CD4-positive, alpha-beta T cell treated with Interleukin-10 for 1 hour (primary cell): ENCODE results near the gene SLC25A45.

Experiments used
- DNase-seq: peaks from one replicate; pipeline ENCODE4 v3.0.0-alpha.2; 2020

SLC25A45 gene

DNA sequence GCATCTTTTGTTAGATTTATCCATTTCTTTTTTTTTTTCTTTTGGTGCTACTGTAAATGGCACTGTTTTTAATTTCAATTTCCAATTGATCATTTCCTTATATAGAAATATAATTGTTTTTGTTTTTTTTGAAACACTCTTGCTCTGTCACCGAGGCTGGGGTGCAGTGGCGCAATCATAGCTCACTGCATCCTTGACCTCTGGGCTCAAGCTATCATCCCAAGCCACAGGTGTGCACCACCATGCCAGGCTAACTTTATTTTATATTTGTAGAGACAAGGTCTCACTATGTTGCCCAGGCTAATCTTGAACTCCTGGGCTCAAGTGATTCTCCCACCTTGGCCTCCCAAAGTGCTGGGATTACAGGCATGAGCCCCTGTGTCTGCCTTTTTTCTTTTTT, 20.3 kb upstream of the SLC25A45 start:
- no peak for DNase-seq

DNA sequence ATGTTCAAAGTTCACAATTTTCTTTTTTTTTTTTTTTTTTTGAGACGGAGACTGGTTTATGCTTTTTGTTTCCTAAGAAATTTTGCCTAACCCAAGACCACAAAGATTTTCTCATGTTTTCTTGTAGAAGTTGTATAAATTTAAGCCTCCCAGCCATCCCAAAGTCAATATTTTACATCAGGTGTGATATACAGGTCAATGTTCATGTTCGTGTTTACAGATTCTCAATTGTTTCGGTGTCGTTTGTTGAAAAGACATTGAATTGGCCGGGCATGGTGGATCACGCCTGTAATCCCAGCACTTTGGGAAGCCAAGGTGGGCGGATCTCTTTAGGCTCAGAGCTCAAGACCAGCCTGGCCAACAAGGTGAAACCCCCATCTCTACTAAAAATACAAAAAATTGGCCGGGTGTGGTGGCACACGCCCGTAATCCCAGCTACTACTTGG, 19.4 kb upstream of the SLC25A45 start:
- DNase-seq: no peak

DNA sequence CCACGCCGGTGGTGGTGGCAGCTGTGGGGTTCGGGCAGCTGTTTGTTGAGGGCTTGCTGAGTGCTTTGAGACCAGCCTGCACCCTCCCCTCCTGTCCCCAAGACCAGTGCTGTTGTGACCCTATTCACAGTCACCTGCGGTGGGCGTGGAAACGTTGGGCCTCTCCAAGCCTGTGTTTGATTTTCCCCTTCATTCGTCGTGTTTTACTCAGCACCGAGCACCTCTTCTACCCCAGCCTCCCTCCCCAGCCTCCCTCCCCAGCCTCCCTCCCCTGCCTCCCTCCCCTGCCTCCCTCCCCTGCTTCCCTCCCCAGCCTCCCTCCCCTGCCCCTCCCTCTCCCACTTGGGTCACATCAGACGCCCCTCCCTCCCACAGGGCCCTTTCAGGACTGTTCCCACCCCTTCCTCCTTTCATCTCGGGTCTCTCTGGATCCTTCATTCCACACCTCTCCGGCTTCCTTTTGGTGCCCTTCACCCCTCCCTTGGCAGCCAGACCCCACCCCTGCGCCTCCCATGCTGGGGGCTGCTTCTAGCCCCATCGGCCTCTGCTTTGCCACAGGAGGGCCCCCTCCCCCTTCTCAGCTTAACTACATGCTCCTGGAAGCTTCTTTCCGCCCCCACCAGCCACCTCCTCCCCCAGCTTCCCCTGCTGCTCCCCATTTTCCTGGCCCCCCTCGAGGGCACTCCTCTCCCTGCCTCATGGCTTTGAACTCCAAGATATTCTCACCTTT, 18.8 kb upstream of the SLC25A45 start:
- DNase-seq: no peak

DNA sequence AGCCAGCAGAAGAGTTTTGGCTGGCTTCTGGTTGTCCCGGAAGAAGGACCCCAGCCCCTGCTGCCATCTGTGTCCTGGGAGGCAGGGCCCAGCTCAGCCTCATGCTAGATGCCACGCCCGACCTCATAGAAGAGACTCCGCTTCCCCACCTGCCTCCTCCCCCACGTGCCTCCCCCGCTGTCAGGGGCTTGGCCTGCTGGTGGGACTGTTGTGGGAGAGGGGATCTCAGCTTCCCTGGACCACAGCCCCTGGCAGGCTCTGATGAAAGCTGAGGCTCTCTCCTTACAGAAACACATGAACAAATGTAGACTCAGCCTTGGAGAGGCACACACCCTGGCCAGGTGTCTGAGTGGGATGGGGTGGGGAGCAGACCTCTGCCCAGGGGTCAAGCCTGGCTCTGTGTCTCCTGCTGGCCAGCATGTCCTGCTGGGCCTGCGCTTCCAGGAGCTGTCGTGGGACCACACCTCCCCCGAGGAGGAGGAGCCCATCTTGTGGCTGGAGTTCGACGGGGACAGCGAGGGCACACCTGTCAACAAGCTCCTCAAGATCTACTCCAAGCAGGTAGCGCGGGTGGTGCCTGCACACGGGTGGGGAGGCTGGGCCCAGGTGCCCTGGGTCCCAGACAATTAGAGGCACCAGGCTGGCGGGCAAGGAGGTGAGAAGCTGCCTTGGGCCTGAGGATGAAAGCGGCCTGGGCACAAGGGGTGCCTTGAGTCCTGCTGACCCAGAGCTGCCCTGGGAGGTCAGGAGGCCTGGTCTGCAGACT, 18.0 kb upstream of the SLC25A45 start:
- DNase-seq: no peak

DNA sequence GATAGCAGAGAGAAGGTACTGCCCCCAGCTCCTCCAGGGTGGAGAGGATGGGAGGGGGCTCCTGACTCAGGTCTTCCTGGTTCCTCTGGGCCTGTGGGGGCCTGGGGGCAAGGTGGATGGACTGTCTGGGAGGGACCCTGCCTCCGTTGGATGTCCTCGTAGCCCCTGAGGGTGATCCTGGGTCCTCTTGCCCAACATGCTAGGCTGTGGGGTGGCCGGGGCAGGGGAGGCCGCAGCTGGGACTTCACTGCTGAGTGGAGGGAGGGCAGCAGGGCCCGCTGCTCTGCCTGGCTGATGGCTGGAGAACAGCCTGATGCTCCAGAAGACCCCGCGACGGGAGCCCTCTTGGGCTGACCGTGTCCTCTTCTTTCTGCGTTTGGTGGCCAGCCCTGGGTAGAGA, 17.4 kb upstream of the SLC25A45 start:
- no peak for DNase-seq

DNA sequence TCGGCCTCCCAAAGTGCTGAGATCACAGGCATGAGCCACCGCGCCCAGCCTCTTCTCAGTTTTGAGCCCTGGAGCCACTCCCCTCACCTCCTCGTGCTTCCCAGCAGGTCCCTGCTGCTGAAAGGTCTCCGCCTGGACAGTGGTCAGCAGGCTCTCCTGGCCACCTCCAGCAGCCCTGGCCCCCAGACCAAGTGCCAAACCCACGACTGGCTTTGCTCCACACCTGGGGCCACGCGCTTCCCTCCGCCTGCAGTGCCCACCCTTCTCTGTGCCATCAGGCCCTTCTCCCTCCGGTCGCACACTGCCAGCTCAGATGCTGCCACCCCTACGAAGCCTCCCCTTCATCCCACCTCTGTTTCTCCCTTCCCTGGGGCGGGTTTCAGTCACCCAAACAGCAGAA, 16.8 kb upstream of the SLC25A45 start:
- DNase-seq: no peak

DNA sequence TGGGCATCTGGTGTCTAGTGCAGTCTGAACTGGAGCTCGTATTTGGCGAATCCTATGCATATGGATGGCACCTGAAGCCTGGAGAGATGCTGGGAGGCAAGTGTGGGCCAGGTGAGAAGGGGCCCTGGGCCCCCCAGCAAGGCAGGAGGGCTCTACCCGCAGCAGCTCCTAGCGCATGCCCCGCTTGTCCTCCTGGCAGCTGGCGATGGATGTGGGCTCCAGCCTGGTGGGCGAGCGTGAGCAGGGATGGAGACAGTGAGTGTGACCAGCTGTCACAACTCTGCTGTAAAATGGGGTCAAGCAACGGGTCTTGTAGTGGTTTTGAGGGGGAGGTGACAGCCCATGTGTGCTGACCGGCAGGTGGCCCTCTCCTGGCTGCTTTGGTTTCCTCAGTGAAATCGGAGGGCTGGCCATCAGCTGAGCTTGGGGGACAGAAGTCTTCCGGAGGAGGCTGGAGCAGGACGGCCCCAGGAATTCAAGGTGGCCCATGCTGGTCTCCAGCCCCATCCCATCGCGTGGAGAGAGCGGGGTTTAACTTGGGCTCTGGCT, 16.0 kb upstream of the SLC25A45 start:
- DNase-seq: no peak

DNA sequence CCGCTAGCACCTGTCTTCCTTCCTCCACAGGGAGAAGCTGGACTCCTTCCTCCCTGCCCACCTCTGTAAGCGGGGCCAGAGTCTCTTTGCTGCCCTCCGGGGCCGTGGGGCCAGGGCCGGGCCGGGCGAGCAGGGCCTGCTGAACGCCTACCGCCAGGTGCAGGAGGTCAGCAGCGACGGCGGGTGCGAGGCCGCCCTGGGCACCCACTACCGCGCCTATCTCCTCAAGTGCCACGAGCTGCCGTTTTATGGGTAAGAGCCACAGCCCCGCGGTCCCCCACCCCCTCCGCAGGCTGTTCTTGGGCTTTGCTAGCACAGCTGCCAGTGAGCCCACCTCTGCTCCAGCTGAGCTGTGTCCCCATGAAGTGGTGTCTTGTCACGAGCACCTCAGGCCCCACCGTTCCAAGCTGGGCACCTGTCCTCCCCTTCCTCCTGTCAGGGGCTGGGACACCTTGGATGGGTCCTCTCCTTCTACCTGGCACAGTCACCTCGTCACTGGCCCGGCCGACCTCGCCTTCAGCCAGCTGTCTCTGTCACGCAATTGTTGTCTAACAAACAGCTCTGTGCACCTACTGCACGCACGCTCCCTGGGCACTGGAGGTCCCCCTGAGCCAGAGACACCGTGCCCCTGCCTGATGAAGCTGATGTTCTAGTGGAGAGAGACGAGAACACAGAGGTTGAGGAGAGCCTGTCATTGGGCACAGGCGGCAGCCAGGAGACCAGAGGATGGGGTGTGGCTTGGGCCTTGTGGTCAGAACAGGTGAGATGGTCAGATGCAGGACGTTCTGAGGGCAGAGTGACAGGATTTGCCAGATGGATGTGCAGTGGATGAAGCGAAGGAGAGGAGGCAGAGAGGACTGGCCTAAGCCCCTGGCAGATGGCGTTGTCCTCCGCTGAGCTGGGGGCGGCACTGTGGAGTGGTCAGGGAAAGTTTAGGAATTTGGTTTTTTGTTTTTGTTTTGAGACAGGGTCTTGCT, 14.6 kb upstream of the SLC25A45 start:
- DNase-seq: no peak

DNA sequence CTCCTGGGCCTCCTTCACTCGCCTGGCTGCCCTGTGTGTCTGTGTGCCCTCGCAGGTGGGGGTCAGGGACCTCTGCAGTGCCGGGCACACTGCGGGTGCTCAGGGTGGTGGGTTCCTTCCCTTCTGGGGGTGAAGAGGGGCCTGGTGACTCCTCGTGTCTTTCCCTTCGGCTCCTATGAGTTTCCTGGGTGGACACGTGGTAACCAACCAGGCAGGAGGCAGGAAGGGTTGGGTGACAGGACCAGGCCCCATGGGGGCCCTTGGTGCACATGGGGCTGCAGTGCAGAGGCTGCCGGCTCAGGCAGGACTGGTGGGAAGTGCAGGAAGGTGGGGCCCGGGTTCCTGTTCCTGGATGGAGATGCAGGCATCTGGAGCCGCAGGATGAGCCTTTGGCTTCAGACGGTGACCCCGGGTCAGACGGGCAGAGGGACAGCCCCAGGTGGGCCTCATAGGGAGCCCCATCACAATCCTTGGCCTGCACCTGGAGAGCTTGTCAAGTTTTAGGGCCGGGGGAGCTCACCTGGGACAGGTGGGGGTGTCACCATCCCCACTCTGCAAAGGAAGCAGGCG, 13.6 kb upstream of the SLC25A45 start:
- no peak for DNase-seq

DNA sequence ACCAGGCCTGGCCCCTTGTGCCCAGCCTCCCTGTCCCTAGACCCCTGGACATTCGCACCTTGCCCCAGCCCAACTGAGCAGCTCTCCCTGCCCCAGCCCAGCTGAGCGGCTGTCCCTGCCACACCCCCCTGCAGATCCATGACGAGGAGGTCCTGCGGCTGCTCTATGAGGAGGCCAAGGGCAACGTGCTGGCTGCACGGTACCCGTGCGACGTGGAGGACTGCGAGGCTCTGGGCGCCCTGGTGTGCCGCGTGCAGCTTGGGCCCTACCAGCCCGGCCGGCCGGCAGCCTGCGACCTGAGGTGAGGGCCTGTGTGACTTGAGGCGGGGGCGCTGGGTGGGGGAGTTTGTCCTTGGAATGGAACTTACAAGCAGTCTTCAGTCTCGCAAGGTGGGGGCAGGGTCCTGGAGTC, 11.7 kb upstream of the SLC25A45 start:
- DNase-seq: no peak

DNA sequence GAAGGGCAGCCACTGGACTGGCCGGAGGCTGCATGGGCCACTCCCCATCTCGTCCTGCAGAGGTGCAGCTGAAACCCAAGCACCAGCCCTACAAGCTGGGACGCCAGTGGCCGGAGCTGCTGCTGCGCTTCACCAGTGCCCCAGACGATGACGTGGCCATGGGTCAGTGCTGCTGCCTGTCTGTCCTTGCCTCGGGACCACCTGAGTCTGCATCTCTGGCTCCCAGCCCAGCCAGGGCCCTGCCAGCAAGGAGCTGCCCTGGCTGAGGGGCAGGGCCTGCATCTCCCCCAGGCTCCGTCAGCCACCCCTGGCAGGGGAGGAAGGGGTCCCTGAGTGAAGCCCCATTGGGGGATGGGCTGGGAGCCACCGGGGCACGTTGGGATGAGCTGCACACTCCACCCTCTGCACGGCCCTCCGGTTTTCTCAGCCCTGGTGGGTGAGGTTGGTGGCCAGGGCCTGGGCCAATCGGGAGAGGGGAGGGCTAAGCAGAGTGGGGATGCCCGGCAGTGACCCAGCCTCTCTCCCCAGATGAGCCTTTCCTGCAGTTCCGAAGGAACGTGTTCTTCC, 11.2 kb upstream of the SLC25A45 start:
- no peak for DNase-seq

DNA sequence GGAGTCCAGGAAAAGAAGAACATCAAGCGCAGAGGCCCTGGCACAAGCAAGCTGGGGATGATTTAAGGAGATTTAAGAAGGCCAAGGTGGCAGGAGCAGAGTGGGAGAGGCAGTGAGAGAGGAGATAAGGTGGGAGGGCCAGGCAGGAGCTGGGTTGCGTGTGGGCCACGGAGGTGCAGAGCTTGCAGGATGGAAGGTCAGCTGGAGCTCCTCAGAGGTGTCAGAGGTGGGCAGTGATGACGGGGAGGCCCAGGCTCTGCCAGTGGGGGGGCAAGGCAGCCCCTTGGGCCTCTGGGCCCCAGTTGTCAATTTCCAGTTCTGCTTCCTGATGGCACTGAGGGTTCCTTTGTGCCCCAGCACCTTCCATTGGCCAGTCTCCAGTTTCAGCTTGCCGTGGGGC, 10.5 kb upstream of the SLC25A45 start:
- no peak for DNase-seq

DNA sequence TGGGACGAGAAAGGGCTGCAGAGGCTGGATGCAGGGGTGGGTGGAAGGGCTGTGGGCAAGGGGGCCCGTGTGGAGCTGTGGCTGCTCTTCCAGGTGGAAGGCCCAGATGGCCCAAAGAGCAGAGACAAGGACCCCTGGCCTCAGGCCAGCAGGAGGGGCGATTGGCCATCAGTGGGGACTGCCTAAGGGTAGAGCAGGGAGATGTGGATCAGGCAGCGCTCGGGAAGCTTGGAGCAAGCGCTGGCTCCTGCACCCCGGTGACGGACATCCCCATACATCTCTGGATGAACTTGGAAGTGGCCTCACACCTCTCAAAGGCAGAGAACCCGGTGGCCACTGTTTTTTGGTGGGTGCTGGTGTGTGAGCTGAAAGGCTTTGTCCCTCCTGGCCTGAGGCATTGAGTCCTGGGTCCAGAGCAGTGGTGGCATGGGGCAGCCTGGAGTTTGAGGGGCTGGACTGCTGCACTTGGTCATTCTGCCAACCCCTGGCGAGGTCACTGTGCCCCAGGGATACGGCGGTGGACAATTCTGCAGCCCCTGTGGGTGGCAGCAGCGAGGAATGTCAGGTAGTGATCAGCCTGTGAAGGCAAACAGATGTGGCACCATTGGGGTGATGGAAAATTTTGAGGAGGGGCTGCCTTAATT, 9.9 kb upstream of the SLC25A45 start:
- DNase-seq: no peak

DNA sequence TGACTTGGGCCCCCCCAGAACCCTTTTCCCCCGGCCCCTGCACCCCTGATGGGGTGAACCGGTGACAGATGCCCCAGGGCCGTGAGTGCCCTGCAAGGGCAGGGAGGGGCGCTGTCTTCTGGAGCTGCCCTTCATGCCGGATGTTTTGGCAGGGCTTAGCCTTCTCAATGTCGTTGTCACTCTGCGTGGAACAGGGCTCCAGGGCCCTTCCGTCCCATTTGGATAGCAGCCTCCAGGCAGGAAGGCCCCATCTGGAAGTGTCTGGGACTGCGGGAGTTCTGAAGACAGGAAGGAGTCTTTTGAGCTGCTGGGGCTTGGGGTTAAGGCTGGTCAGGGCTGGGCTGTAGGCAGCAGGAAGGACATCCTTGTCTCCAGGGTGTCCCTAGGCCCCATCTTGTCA, 8.6 kb upstream of the SLC25A45 start:
- DNase-seq: no peak

DNA sequence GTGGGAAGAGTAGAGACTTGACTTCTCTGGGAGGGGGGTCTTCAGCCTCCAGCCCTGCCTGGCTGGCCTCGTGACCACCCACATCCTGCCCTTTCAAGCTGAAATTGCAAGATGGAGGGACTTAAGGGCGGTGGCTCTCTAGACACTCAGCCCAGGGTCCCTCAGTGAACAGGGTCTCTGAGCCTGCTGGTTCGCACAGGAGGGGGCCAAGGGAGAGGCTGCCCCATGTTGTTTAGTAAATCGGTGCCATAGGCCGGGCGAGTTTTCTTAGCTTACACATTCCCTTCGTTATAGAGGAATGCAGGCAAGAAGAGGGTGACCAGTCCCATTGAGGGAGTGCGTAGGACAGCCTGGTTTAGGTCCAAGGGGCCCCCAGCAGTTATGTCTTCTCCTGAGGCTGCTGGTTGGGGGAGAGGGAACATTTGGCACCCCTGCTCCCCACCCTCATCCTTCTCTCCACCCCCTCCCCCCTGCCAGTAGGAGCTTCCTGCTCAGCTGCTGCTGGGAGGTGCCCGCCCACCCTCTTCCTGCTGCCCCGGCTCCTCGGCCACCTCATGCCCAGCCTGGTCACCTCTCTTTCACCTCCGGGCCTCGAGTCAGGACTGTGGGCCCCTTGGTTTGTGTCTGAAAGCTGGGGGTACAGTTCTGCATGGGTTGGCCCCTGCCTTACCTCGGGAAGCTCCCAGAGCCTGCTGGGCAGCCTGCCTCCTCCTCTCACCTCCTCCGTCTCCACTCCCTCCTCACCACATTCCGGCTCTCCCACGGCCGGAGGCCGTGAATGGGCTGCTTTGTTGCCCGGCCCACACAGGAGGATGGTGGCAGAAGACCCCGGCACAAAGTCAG, 7.9 kb upstream of the SLC25A45 start:
- no peak for DNase-seq

DNA sequence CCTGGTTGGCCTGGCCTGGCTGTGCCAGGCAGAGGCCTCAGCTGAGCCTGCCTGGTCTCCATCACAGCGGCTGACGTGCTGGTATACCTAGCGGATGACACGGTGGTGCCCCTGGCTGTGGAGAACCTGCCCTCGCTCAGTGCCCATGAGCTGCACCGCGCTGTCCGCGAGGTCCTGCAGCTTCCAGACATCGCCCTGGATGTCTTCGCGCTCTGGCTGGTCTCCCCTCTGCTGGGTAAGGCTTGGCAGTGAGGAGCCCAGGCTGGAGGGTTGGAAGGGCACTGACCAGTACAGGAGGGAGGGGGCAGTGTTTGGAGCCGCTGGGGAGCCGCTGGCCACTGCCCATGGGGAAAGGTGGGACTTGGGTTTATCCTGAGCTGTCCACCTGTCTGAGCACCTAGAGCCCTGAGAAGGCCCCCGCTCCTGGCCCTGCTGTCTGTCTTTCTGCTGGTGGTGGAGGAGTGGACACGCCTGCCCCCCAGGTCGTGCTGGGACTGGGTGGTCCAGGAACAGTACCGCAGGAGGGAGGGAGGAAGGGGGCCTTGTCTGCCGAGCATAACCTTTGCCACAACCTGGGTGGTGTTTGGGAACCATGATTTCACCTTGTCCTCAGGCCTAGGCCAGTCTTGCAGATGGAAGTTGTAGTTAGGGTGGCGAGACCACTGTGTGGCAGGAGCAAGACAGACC, 7.0 kb upstream of the SLC25A45 start:
- DNase-seq: no peak

DNA sequence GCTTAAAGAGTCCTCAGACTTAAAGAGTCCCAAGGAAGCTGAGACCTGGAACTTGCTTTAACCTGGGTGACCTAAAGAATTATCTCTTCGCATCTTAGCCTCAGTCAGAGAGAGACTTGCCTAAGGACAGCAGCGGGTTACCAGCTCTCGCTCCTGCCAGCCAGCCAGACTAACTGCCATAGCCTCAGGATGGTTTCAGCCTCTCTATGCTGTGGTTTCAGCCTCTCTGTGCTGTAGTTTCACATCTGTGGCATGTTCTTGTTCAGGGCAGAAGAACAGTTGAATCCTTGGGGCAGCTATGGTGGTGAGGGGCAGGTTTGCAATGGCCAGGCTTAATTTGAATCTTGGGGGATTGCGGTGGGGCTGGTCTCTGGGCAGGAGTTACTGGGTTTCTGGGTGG, 6.3 kb upstream of the SLC25A45 start:
- DNase-seq: no peak

DNA sequence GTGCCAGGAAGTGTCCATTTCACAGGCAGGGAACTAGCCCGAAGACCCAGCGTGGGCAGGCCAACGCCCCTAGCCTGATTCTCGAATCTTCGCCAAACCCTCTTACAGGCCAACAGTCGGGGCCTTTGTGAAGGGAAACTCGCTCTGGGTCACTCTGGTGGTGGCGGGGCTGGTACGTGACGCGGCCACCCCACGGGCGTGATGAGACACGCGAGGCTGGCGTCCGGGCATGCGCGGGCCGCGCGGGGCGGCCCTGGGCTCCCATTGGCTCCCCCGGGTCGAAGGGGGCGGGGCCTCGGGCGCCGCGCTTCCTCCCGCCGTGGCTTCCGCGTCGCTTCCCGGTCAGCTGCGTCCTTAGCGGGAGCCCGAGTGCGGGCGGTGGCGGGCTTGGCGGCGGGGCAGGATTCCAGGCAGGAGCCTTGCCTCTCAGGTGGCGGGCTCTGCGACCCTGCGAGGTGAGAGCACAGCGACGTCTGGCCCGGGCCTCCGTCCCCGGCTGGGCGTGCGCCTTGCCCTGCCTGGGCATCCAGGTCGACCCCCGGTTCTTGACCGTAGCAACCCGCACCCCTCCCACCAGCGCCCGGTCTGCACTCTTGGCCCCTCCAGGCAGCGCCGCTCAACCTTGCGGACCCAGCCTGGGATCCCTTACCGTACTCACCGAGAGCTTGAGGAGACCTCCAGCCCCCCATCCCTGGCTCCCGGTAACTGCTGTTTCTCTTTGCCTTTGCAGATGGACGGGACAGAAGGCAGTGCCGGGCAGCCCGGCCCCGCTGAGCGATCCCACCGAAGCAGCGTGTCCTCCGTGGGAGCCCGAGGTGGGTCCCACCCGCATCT, 4.1 kb upstream of the SLC25A45 start, which contains the start of gene FRMD8:
Gene FRMD8, plus strand, starts transcription at position 331 of the 834 bp plus-strand sequence. Its CDS starts 400 bp downstream, at position 731.
- peak; percentile 92 for DNase-seq

DNA sequence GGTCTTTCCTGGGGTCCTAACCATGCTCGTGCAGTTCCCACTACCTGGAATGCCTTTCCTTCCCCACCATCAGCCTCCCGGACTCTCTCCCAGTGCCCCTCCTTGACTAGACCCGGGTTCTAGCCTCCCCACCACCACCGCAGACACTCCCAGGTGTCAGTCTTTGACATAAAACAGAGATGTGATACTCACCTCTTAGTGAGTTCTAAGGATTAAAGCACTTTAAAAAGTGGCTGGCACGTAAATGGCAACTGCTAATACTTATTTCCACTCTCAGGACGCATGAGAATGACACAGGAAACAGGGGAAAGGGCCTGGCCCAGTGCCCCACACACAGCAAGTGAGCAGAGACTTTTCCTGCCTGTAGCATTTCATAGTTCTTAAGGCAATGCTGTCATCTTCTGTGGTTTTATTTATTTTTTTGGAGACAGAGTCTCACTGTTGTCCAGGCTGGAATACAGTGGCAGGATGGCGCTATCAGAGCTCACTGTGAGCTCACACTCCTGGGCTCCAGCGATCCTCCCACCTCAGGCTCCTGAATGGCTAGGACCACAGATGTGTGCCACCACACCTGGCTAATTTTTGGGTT, 1.9 kb upstream of the SLC25A45 start:
- DNase-seq: peak; percentile 49
